Spleen (tissue), 11 donors: ENCODE data around the gene TESPA1. TPM values are rescaled to one million over a fixed set of nuclear protein-coding genes. Genes with fewer than 3 reads are reported as not detected.

Source experiments
- DNase-seq: peaks from one replicate; pipeline ENCODE4 v3.0.0-alpha.2; 2020
- H3K27ac ChIP-seq, 8 donors: fragments of 200-600 bp; sonication (generic) in 7 of 8; 1 replicate in 4 of 8; 2 replicates in 4 of 8; pipeline versions ENCODE4 v1.5.0 to v1.8.0; 2016 to 2021; ENCODE audit warnings: inconsistent platforms in 4 of 8, mild to moderate bottlenecking in 4 of 8, moderate library complexity in 1 of 8
- H3K27me3 ChIP-seq, 7 donors: fragments of 200-600 bp; sonication (generic) in 6 of 7; replicated peaks in 1 of 7; 1 replicate in 4 of 7; 2 replicates in 3 of 7; pipeline versions ENCODE4 v1.5.0 to v1.8.0; 2016 to 2021; ENCODE audit warnings: inconsistent platforms in 3 of 7, mild to moderate bottlenecking in 1 of 7
- H3K36me3 ChIP-seq, 6 donors: fragments of 200-600 bp; sonication (generic) in 5 of 6; 1 replicate in 4 of 6; 2 replicates in 2 of 6; pipeline versions ENCODE4 v1.5.0 to v1.8.0; 2016 to 2021; ENCODE audit warnings: inconsistent platforms in 2 of 6
- H3K4me1 ChIP-seq, 6 donors: fragments of 200-600 bp; sonication (generic) in 5 of 6; 1 replicate in 3 of 6; 2 replicates in 3 of 6; pipeline versions ENCODE4 v1.5.0 to v1.8.0; 2016 to 2021; ENCODE audit warnings: inconsistent platforms in 3 of 6
- H3K4me3 ChIP-seq, 8 donors: fragments of 200-600 bp; sonication (generic) in 7 of 8; 1 replicate in 4 of 8; 2 replicates in 4 of 8; pipeline versions ENCODE4 v1.5.0 to v1.8.0; 2016 to 2021; ENCODE audit warnings: inconsistent platforms in 4 of 8, mild to moderate bottlenecking in 4 of 8, moderate library complexity in 2 of 8
- H3K9me3 ChIP-seq, 8 donors: fragments of 200-600 bp; sonication (generic) in 7 of 8; 1 replicate in 4 of 8; 2 replicates in 4 of 8; pipeline versions ENCODE4 v1.5.0 to v1.8.0; 2016 to 2021; ENCODE audit warnings: inconsistent platforms in 4 of 8
- POLR2A ChIP-seq, 3 donors: fragments of 450-650 bp; IDR thresholded peaks; one replicate each; pipeline ENCODE4 v1.5.1; 2017; ENCODE audit warnings: antibody characterized with exemption in 3 of 3, mild to moderate bottlenecking in 1 of 3
- POLR2AphosphoS5 ChIP-seq, 3 donors: sonication (generic); formaldehyde crosslinking; IDR thresholded peaks; one replicate each; pipeline ENCODE4 v1.5.1; 2017; ENCODE audit warnings: antibody characterized with exemption in 3 of 3
- WGBS, 5 donors: extraction: QIAGEN DNeasy Blood & Tissue Kit in 3 of 5; methylation state at CpG; one replicate each; pipeline versions ENCODE4 v1.1.5 to v1.1.7; 2013 to 2018; 5-methylcytosine and 5-hydroxymethylcytosine counted together
- intact Hi-C: fragments of 100-400 bp; cut with DNase I; formaldehyde crosslinking; loops from one replicate; pipeline ENCODE4 v1.15.0; 2023; ENCODE audit warnings: low total_unique reads
- polyA plus RNA-seq, 3 donors: library from polyadenylated mRNA; stranded (reverse); fragments of 200-250 nt; gene quantifications; one replicate each; pipeline ENCODE4 v1.2.1, GENCODE V29; 2013
- total RNA-seq, 7 donors: library from RNA; depleted of rRNA in 3 of 7; stranded (reverse); fragments of >200 nt in 3 of 7; fragmentation: NEBNext Ultra II Directional in 4 of 7; extraction: Animal tissue kit (Norgen Biotek cat#: 25700) in 4 of 7; gene quantifications; one replicate each; pipeline versions ENCODE4 v1.1.0 to v1.2.1, GENCODE V29; 2016 to 2021
- TF ChIP-seq, protein P1 (sequence below), 11 experiments: fragments of 200-600 bp in 7 of 11; fragments of 450-650 bp in 4 of 11; sonication (generic) in 4 of 11; IDR thresholded peaks in 8 of 11; conservative IDR thresholded peaks in 3 of 11; 1 replicate in 7 of 11; 2 replicates in 4 of 11; pipeline versions ENCODE4 v1.4.0 to v1.8.0; 2016 to 2021; ENCODE audit warnings: antibody characterized with exemption in 11 of 11, inconsistent platforms in 4 of 11, mild to moderate bottlenecking in 1 of 11
- donor health status: healthy with polysubstance abuse.
- donor health status: DM: no; HTN: no; CAD: no; lungs with moderate emphysema.
- donor health status: DM: no; HTN: no; CAD: no.
- donor health status: Bipolar disorder and iron deficiency.
- donor health status: healthy.
- donor health status: DM: no; HTN: no; CAD: no.
- donor health status: DM: yes; HTN: yes; CAD: no.

The TESPA1 gene
- total and polyA plus RNA-seq, 10 donors, result 7.3 to 16.8 (median 13.4) TPM

DNA sequence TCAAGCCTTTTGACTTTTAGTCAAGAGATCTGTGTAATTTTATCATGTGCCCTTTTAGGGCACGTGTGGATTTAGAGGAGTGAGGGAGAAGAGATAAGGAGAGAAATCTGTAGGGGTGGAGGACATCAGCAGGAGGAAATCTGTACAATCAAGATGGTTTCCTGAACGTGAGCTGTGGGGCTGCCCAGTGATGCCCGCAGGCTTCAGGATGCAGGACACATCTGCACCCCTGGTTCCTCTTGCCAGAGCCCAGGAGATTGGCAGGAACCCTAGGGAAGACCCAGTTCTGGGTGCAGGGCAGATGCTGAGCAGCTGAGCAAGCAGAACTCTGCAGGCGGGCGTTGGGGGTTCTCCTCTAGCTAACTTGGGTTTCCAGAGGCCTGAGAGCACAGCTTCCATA is 11.6 kb upstream of the TESPA1 start:
- DNase-seq, result no peak
- WGBS, 5 donors, result 22 to 28% (median 25%) methylated on average over 5 of the region's 5 CpGs

DNA sequence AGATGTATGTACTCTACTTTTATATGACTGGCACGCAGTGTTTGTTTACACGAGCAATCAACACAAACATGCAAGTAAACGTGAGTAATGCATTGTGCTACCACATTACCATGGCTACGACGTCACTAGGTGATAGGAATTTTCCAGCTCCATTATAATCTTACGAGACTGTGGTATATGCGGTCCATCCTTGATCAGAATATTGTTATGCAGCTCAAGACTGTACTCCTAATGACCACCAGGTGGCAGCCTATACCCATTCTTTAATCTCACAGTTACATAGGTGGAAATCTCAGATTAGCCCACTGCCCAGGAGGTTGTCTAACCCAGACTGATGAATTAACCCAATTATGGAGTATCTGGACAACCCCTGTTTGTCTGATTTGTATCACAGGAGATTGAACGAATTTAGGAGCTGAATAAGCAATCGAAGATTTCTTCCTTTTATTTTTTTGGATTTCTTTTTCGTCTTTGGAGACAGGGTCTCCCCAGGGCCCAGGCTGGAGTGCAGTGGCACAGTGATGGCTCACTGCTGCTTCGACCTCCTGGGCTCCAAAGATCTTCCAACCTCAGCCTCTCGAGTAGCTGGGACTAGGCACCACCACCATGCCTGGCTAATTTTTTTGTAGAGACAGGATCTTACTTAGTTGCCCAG is 8.7 kb upstream of the TESPA1 start:
- H3K27me3 ChIP-seq, result no peaks in the 10 kb centered on the region
- intact Hi-C loops, result no loop called here
- DNase-seq, result no peak
- H3K4me1 ChIP-seq, result peaks cover 6 to 52% (median 20%) of the 10 kb centered on the region in 6 donors
- H3K27ac ChIP-seq, result no peak overlapping the region
- H3K36me3 ChIP-seq, result no peaks in the 10 kb centered on the region
- no peaks in the 10 kb centered on the region for H3K9me3 ChIP-seq
- WGBS, 5 donors, result 26 to 38% (median 32%) methylated on average over 12 of the region's 12 CpGs
- TF ChIP-seq, protein P1, sequence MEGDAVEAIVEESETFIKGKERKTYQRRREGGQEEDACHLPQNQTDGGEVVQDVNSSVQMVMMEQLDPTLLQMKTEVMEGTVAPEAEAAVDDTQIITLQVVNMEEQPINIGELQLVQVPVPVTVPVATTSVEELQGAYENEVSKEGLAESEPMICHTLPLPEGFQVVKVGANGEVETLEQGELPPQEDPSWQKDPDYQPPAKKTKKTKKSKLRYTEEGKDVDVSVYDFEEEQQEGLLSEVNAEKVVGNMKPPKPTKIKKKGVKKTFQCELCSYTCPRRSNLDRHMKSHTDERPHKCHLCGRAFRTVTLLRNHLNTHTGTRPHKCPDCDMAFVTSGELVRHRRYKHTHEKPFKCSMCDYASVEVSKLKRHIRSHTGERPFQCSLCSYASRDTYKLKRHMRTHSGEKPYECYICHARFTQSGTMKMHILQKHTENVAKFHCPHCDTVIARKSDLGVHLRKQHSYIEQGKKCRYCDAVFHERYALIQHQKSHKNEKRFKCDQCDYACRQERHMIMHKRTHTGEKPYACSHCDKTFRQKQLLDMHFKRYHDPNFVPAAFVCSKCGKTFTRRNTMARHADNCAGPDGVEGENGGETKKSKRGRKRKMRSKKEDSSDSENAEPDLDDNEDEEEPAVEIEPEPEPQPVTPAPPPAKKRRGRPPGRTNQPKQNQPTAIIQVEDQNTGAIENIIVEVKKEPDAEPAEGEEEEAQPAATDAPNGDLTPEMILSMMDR (IDR thresholded peaks at IDR 0.05 in 8 of 11, conservative IDR thresholded peaks at IDR 0.05 in 3 of 11), result peak; percentile 71 to 93 (median 87)
- no peak for TF ChIP-seq POLR2A (IDR thresholded peaks at IDR 0.05)
- H3K4me3 ChIP-seq, result no peak overlapping the region

More for the DNA sequence above, 11.6 kb upstream of the TESPA1 start:
- intact Hi-C loops, result loop anchor here (5.0 kb wide), 1 partner anchor 76 kb away; no protein-coding TSS in a partner anchor
- no peaks in the 10 kb centered on the region for H3K27me3 ChIP-seq
- no peak overlapping the region for H3K4me3 ChIP-seq
- peaks cover 6 to 28% (median 16%) of the 10 kb centered on the region in 6 donors for H3K4me1 ChIP-seq
- no peak for TF ChIP-seq POLR2AphosphoS5 (IDR thresholded peaks at IDR 0.05)
- TF ChIP-seq, protein P1 (IDR thresholded peaks at IDR 0.05 in 8 of 11, conservative IDR thresholded peaks at IDR 0.05 in 3 of 11), result no peak
- TF ChIP-seq POLR2A (IDR thresholded peaks at IDR 0.05), result no peak
- H3K27ac ChIP-seq, result no peak overlapping the region
- H3K36me3 ChIP-seq, result no peaks in the 10 kb centered on the region
- no peaks in the 10 kb centered on the region for H3K9me3 ChIP-seq

DNA sequence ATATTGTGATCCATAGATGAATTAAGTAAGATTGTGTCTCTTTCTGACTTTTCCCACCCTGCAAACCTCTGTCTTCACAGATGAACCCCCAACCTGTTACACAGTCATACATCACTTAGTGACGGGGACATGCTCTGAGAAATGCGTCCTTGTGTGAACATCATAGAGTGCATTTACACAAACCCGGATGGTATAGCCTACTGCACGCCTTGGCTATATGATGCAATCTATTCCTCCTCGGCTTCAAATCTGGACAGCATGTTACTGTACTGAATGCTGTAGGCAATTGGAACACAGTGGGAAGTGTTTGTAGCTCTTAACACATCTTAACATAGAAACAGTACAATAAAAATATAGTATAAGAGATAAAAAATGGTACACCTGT is 7.4 kb upstream of the TESPA1 start:
- Histone ChIP-seq H3K4me1 (peaks cover 6 to 64% (median 21%) of the 10 kb centered on the region in 6 donors), H3K27me3 (no peaks in the 10 kb centered on the region), H3K9me3 (no peaks in the 10 kb centered on the region), H3K27ac (peak overlapping the region; percentile 59 to 83 (median 76)), H3K36me3 (no peaks in the 10 kb centered on the region), H3K4me3 (no peak overlapping the region)
- 42 to 57% (median 55%) methylated on average over 5 of the region's 5 CpGs for WGBS, 5 donors
- DNase-seq, result no peak
- TF ChIP-seq, protein P1 (IDR thresholded peaks at IDR 0.05 in 8 of 11, conservative IDR thresholded peaks at IDR 0.05 in 3 of 11), result no peak
- TF ChIP-seq POLR2AphosphoS5 (IDR thresholded peaks at IDR 0.05), result no peak
- TF ChIP-seq POLR2A (IDR thresholded peaks at IDR 0.05), result no peak
- intact Hi-C loops, result no loop called here

DNA sequence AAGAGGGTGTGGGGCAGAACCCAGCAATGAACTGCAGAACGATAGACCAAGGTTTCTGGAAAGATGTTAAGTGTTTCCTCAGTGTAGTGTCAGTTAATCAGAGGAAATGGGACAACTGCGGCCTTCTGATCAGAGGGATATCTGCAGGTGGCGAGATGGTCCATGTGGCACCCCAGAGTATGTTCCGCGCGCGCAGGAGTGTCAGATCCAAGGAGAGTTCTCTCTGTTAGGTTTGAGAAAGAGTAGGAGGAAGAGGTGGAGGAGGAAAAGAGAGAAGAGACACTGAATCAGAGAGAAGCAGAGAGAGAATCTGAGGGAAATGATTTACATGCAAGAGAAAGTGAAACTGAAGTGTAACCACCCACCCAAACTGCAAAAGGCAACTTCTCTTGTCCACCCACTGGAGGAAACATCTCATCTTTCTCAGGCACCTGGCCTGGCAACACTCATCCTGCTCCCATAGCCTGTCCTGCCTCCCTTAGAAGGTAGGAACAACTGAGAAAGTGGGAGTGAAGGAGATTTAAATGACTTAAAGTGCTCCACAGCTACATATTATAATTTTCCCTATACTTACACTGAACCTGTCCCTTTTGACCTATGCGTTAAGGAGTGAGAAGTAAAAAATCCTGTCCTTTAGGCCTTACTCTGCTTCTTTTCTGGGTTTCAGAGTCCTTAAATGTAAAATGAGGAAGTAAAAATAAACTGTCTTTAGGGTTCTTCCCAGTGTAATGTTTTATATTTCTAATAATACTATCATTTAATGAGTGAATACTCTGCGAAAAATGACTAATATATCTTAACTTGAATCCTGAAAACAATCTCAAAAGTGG is 6.8 kb upstream of the TESPA1 start:
- no peak for DNase-seq
- 63 to 69% (median 67%) methylated on average over 9 of the region's 9 CpGs for WGBS, 5 donors
- no peaks in the 10 kb centered on the region for H3K27me3 ChIP-seq
- intact Hi-C loops, result no loop called here
- no peaks in the 10 kb centered on the region for H3K9me3 ChIP-seq
- H3K36me3 ChIP-seq, result no peaks in the 10 kb centered on the region
- peak in 1 of 3 donors; percentile 44 for TF ChIP-seq POLR2AphosphoS5 (IDR thresholded peaks at IDR 0.05)
- TF ChIP-seq POLR2A (IDR thresholded peaks at IDR 0.05), result no peak
- TF ChIP-seq, protein P1 (IDR thresholded peaks at IDR 0.05 in 8 of 11, conservative IDR thresholded peaks at IDR 0.05 in 3 of 11), result peak in 2 of 11 experiments; percentile 8 to 9
- peak overlapping the region in 1 of 8 donors; percentile 44 for H3K4me3 ChIP-seq
- H3K27ac ChIP-seq, result peak overlapping the region; percentile 59 to 83 (median 76)
- peaks cover 6 to 64% (median 21%) of the 10 kb centered on the region in 6 donors for H3K4me1 ChIP-seq
